ENCODE data around the gene TACR2.

DNA sequence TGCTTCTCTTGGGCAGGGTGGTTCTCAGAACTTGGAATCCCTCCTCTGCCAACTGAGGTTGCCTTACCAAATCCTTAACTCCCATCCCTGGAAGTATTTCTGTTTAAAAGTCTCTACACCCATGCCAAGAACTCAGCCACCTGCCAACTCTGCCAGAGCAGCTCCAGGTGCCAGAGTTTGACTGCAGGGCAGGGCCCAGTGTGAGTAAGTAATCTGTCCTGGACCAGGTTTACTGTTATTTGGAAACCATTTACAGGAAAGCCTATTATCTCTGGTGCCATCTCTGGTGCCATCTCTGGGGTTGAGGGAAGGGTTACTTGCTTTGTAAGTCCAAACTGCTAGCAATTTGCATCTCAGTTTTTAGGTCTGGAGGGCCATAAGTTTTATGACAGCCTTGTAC is 37.1 kb upstream of the TACR2 start:
- no peak for TF ChIP-seq ZFAT (CRISPR knock-in tag; conservative IDR thresholded peaks at IDR 0.05)
- no peak for TF ChIP-seq POLR2AphosphoS2 (IDR thresholded peaks at IDR 0.05; ENCODE audit: low read depth, low read length)
- TF ChIP-seq LBX2 (CRISPR knock-in tag; IDR thresholded peaks at IDR 0.05; ENCODE audit: borderline replicate concordance), result no peak
- no peak for TF ChIP-seq CREM (IDR thresholded peaks at IDR 0.05)
- TF ChIP-seq CREM (CRISPR knock-in tag; IDR thresholded peaks at IDR 0.05), result no peak
- no peak for TF ChIP-seq ARID3A (IDR thresholded peaks at IDR 0.05; ENCODE audit: low read depth, low read length)
- no peak for TF ChIP-seq HMG20B (CRISPR knock-in tag; conservative IDR thresholded peaks at IDR 0.05)
- TF ChIP-seq, protein P1, sequence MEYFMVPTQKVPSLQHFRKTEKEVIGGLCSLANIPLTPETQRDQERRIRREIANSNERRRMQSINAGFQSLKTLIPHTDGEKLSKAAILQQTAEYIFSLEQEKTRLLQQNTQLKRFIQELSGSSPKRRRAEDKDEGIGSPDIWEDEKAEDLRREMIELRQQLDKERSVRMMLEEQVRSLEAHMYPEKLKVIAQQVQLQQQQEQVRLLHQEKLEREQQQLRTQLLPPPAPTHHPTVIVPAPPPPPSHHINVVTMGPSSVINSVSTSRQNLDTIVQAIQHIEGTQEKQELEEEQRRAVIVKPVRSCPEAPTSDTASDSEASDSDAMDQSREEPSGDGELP (IDR thresholded peaks at IDR 0.05; ENCODE audit: borderline replicate concordance, low read depth), result no peak
- TF ChIP-seq, protein P2, sequence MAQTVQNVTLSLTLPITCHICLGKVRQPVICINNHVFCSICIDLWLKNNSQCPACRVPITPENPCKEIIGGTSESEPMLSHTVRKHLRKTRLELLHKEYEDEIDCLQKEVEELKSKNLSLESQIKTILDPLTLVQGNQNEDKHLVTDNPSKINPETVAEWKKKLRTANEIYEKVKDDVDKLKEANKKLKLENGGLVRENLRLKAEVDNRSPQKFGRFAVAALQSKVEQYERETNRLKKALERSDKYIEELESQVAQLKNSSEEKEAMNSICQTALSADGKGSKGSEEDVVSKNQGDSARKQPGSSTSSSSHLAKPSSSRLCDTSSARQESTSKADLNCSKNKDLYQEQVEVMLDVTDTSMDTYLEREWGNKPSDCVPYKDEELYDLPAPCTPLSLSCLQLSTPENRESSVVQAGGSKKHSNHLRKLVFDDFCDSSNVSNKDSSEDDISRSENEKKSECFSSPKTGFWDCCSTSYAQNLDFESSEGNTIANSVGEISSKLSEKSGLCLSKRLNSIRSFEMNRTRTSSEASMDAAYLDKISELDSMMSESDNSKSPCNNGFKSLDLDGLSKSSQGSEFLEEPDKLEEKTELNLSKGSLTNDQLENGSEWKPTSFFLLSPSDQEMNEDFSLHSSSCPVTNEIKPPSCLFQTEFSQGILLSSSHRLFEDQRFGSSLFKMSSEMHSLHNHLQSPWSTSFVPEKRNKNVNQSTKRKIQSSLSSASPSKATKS (CRISPR knock-in tag; IDR thresholded peaks at IDR 0.05), result no peak
- no peak for TF ChIP-seq POLR2A (IDR thresholded peaks at IDR 0.05; ENCODE audit: insufficient read depth in 1 of 2, low read depth in 2 of 2, low read length in 2 of 2)
- no peak for TF ChIP-seq ZSCAN30 (CRISPR knock-in tag; IDR thresholded peaks at IDR 0.05)

Measured in HepG2 (cell line).